Sigmoid colon (tissue), 4 donors: ENCODE data around the gene NUP98.

Source experiments
- CTCF ChIP-seq, 4 experiments: fragments of 450-650 bp in 3 of 4; fragments of 200-600 bp in 1 of 4; IDR thresholded peaks; one replicate each; pipeline ENCODE4 v1.5.1; 2016 to 2019; ENCODE audit warnings: antibody characterized with exemption in 4 of 4, mild to moderate bottlenecking in 3 of 4, moderate library complexity in 2 of 4
- POLR2AphosphoS5 ChIP-seq, 4 donors: sonication (generic); formaldehyde crosslinking; IDR thresholded peaks; one replicate each; pipeline ENCODE4 v1.6.1; 2017; ENCODE audit warnings: antibody characterized with exemption in 4 of 4

GRCh38 chr11:3803726-3804495, 6.6 kb upstream of the NUP98 start:
- TF ChIP-seq POLR2AphosphoS5 (IDR thresholded peaks at IDR 0.05) (no peak), CTCF (IDR thresholded peaks at IDR 0.05) (no peak)
